ENCODE data around the gene PDZD8. TPM values are rescaled to one million over a fixed set of nuclear protein-coding genes. Genes with fewer than 3 reads are reported as not detected.

PDZD8 gene
- total and polyA plus RNA-seq, 2 donors (not counting 3 experiments of a cell fraction or from before 2014, with no cell fraction given): 5.9 to 22.6 TPM

DNA sequence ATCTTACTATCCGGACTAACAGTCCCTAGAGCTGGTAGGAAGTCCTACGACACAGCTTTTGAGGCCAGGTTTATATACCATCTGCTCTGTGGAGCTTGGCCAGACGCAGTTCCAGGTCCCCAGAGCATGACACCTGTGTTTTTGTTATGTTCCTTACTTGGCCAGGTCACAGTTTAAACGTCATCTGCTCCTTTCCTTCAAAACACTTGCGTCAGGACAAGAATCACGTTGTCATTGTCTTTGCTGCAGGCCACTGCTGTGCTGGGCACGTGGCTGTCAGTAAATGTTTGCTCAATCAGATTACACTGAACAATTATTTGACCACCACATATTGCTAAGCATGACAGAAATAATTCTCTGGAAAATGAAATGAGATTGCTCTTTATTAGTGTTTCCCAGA is 110.5 kb downstream of the PDZD8 start:
- dilution Hi-C loops (cut with MboI; ENCODE audit: extremely low pct_ligation_motif_present, low sequenced_read_pairs): no loop called here
- TF ChIP-seq MYC (IDR thresholded peaks at IDR 0.05; ENCODE audit: low read depth, low read length) (no peak), POLR2AphosphoS5 (IDR thresholded peaks at IDR 0.05; ENCODE audit: insufficient read depth, low read depth, low read length) (no peak)
- H3K4me1 ChIP-seq (ENCODE audit: control insufficient read depth, extremely low read depth, insufficient read depth, low read length): no peaks in the 10 kb centered on the region
- DNase-seq (ENCODE audit: low read depth, low spot score): no peak
- no peak for FAIRE-seq
- no peak overlapping the region for H3K4me2 ChIP-seq (ENCODE audit: insufficient read depth, low read length)
- BruUV-seq (replicated peaks): no TSS peak
- H3K9me3 ChIP-seq (replicated peaks; ENCODE audit: control insufficient read depth, insufficient read depth, low read length): no peaks in the 10 kb centered on the region
- ChIA-PET CTCF (no interaction called here), POLR2A (interaction anchor here (0.5 kb wide), 1 partner anchor 23 kb away, joined by 4 read pairs; no protein-coding TSS in a partner anchor)
- H3K36me3 ChIP-seq (ENCODE audit: control insufficient read depth in 2 of 2, extremely low read depth in 1 of 2, insufficient read depth in 2 of 2, low read length in 2 of 2): no peaks in the 10 kb centered on the region
- H3K4me3 ChIP-seq (replicated peaks in 1 of 3; ENCODE audit: insufficient read depth in 1 of 3, low read depth in 1 of 3, low read length in 3 of 3): no peak overlapping the region
- H2AFZ ChIP-seq (ENCODE audit: low read depth, low read length): no peak overlapping the region
- intact Hi-C loops (cut with micrococcal nuclease): no loop called here
- H3K79me2 ChIP-seq (ENCODE audit: control insufficient read depth, insufficient read depth, low read length): no peaks in the 10 kb centered on the region
- H3K9ac ChIP-seq (replicated peaks; ENCODE audit: extremely low read depth, insufficient read depth, low read length): no peak overlapping the region
- H3K27ac ChIP-seq (ENCODE audit: insufficient read depth, low read depth, low read length): no peak overlapping the region
- H4K20me1 ChIP-seq (replicated peaks; ENCODE audit: control insufficient read depth, extremely low read depth, insufficient read depth, low read length): no peaks in the 10 kb centered on the region
- no peaks in the 10 kb centered on the region for H3K9me1 ChIP-seq (replicated peaks; ENCODE audit: control insufficient read depth, extremely low read depth, insufficient read depth, low read length)
- peaks cover 0 to 4% of the 10 kb centered on the region in 2 experiments for H3K27me3 ChIP-seq (ENCODE audit: control insufficient read depth in 2 of 2, insufficient read depth in 2 of 2, low read length in 2 of 2)

DNA sequence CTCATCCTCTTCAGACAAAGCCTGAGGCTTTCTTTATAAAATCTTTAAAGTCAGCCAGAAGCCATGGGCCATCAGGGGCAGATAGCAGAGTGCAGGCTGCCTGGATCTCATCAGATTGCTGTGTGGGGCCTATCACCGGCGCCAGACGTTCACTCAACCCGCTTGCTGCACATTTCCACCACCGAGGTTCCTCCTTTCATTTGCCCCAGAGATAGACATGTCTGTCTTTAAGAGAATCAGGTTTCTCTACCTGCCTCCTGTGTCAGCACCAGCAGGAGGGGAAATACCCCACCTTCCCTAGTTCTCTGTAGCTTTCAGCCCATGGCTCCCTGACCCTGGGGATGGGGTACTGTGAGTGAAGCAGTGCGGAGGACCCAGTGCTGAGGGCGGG is 112.3 kb downstream of the PDZD8 start:
- no TSS peak for BruUV-seq (replicated peaks)
- ChIA-PET CTCF (interaction anchor here (1.1 to 1.7 kb wide), 2 partner anchors 15 to 46 kb away, joined by 3 to 4 read pairs; no protein-coding TSS in a partner anchor), POLR2A (no interaction called here)
- no peak overlapping the region for H3K4me2 ChIP-seq (ENCODE audit: insufficient read depth, low read length)
- FAIRE-seq (no peak), DNase-seq (ENCODE audit: low read depth, low spot score) (no peak)
- H3K36me3 ChIP-seq (ENCODE audit: control insufficient read depth in 2 of 2, extremely low read depth in 1 of 2, insufficient read depth in 2 of 2, low read length in 2 of 2): no peaks in the 10 kb centered on the region
- H3K79me2 ChIP-seq (ENCODE audit: control insufficient read depth, insufficient read depth, low read length): no peaks in the 10 kb centered on the region
- no peaks in the 10 kb centered on the region for H3K9me1 ChIP-seq (replicated peaks; ENCODE audit: control insufficient read depth, extremely low read depth, insufficient read depth, low read length)
- no peak overlapping the region for H3K4me3 ChIP-seq (replicated peaks in 1 of 3; ENCODE audit: insufficient read depth in 1 of 3, low read depth in 1 of 3, low read length in 3 of 3)
- no peak overlapping the region for H3K27ac ChIP-seq (ENCODE audit: insufficient read depth, low read depth, low read length)
- no peaks in the 10 kb centered on the region for H3K9me3 ChIP-seq (replicated peaks; ENCODE audit: control insufficient read depth, insufficient read depth, low read length)
- dilution Hi-C loops (cut with MboI; ENCODE audit: extremely low pct_ligation_motif_present, low sequenced_read_pairs) (no loop called here), intact Hi-C loops (cut with micrococcal nuclease) (no loop called here)
- no peaks in the 10 kb centered on the region for H4K20me1 ChIP-seq (replicated peaks; ENCODE audit: control insufficient read depth, extremely low read depth, insufficient read depth, low read length)
- H3K4me1 ChIP-seq (ENCODE audit: control insufficient read depth, extremely low read depth, insufficient read depth, low read length): no peaks in the 10 kb centered on the region
- no peak for TF ChIP-seq MYC (IDR thresholded peaks at IDR 0.05; ENCODE audit: low read depth, low read length)
- TF ChIP-seq POLR2AphosphoS5 (IDR thresholded peaks at IDR 0.05; ENCODE audit: insufficient read depth, low read depth, low read length): no peak
- no peak for TF ChIP-seq GATA2 (IDR thresholded peaks at IDR 0.05; ENCODE audit: insufficient read depth, insufficient read length, low read depth, low read length)
- no peak for TF ChIP-seq FOS (IDR thresholded peaks at IDR 0.05; ENCODE audit: borderline replicate concordance, insufficient read depth, low read length)
- no peak for TF ChIP-seq EZH2 (IDR thresholded peaks at IDR 0.05; ENCODE audit: borderline replicate concordance, low read depth, low read length, severe bottlenecking)
- TF ChIP-seq, protein P1, sequence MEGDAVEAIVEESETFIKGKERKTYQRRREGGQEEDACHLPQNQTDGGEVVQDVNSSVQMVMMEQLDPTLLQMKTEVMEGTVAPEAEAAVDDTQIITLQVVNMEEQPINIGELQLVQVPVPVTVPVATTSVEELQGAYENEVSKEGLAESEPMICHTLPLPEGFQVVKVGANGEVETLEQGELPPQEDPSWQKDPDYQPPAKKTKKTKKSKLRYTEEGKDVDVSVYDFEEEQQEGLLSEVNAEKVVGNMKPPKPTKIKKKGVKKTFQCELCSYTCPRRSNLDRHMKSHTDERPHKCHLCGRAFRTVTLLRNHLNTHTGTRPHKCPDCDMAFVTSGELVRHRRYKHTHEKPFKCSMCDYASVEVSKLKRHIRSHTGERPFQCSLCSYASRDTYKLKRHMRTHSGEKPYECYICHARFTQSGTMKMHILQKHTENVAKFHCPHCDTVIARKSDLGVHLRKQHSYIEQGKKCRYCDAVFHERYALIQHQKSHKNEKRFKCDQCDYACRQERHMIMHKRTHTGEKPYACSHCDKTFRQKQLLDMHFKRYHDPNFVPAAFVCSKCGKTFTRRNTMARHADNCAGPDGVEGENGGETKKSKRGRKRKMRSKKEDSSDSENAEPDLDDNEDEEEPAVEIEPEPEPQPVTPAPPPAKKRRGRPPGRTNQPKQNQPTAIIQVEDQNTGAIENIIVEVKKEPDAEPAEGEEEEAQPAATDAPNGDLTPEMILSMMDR (IDR thresholded peaks at IDR 0.05; ENCODE audit: extremely low read depth in 1 of 2, insufficient read depth in 1 of 2, low read depth in 1 of 2, low read length in 2 of 2): no peak
- TF ChIP-seq, protein P2, sequence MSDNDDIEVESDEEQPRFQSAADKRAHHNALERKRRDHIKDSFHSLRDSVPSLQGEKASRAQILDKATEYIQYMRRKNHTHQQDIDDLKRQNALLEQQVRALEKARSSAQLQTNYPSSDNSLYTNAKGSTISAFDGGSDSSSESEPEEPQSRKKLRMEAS (IDR thresholded peaks at IDR 0.05; ENCODE audit: insufficient read depth, insufficient read length): no peak
- TF ChIP-seq JUN (IDR thresholded peaks at IDR 0.05; ENCODE audit: borderline replicate concordance, insufficient read depth, insufficient read length, low read depth): no peak
- TF ChIP-seq POLR2A (IDR thresholded peaks at IDR 0.05; ENCODE audit: low read depth, low read length): no peak
- no peak overlapping the region for H2AFZ ChIP-seq (ENCODE audit: low read depth, low read length)
- peaks cover 0 to 4% of the 10 kb centered on the region in 2 experiments for H3K27me3 ChIP-seq (ENCODE audit: control insufficient read depth in 2 of 2, insufficient read depth in 2 of 2, low read length in 2 of 2)
- H3K9ac ChIP-seq (replicated peaks; ENCODE audit: extremely low read depth, insufficient read depth, low read length): no peak overlapping the region
